H1 (cell line): ENCODE results near the gene BLNK. TPM values are rescaled to one million over a fixed set of nuclear protein-coding genes. Genes with fewer than 3 reads are reported as not detected.

Source experiments
- CHD1 ChIP-seq: IDR thresholded peaks from 2 replicates; pipeline ENCODE4 v1.6.1; 2012; ENCODE audit warnings: low read depth, low read length, improper control_type of control experiment
- CHD2 ChIP-seq: IDR thresholded peaks from 2 replicates; pipeline ENCODE4 v1.6.1; 2012; ENCODE audit warnings: low read length, improper control_type of control experiment
- FOSL1 ChIP-seq: IDR thresholded peaks from 2 replicates; pipeline ENCODE4 v1.6.1; 2011; ENCODE audit warnings: mild to moderate bottlenecking, low read depth, low read length, moderate library complexity; ENCODE audit not compliant: insufficient read depth
- KDM1A ChIP-seq: fragments of 200-600, 300-600 bp; sonication (generic); IDR thresholded peaks from 2 replicates; pipeline ENCODE4 v1.7.1; 2016; ENCODE audit warnings: mild to moderate bottlenecking, low read length, borderline replicate concordance
- NRF1 ChIP-seq: IDR thresholded peaks from 2 replicates; pipeline ENCODE4 v1.6.1; 2011; ENCODE audit warnings: mild to moderate bottlenecking, low read depth, low read length, improper control_type of control experiment
- POLR2AphosphoS5 ChIP-seq: IDR thresholded peaks from 2 replicates; pipeline ENCODE4 v1.6.1; 2011; ENCODE audit warnings: low read depth, low read length
- SIN3A ChIP-seq, 2 experiments: IDR thresholded peaks in 1 of 2; conservative IDR thresholded peaks in 1 of 2; 2 replicates each; pipeline ENCODE4 v1.6.1; 2011 to 2012; ENCODE audit warnings: low read length in 2 of 2, improper control_type of control experiment in 1 of 2, low read depth in 1 of 2, mild to moderate bottlenecking in 1 of 2
- polyA plus RNA-seq, 7 experiments: library from polyadenylated mRNA; depleted of rRNA in 3 of 7; stranded (reverse) in 5 of 7; unstranded in 2 of 7; fragments of >200 nt in 5 of 7; fragments of 200-250 nt in 2 of 7; gene quantifications; 1 replicate in 5 of 7; 2 replicates in 1 of 7; 4 replicates in 1 of 7; pipeline versions ENCODE4 v1.2.1 to v1.2.3, GENCODE V29; 2011 to 2013; ENCODE audit warnings: missing spikeins in 2 of 7, mixed read lengths in 2 of 7
- total RNA-seq: library from RNA; stranded (reverse); fragmentation: NEBNext Ultra II Directional; extraction: Animal tissue kit (Norgen Biotek cat#: 25700); gene quantifications from 2 replicates; pipeline ENCODE4 v1.2.1, GENCODE V29; 2021

Gene BLNK
- total and polyA plus RNA-seq, 2 of the 8 experiments (the other 6 are each of a cell fraction or from before 2014, with no cell fraction given): not detected

GRCh38 chr10:96222441-96222840 lies 48.9 kb downstream of the BLNK start (continued):
- 0 out of 2 replicates have a peak, but pooled peaks have one; percentile 47 for TF ChIP-seq KDM1A
- no peak for TF ChIP-seq CHD1
- no peak for TF ChIP-seq FOSL1
- 0 out of 4 replicates have a peak, but pooled peaks have one; percentile 40 to 41 for TF ChIP-seq SIN3A (conservative IDR thresholded peaks at IDR 0.05 in 1 of 2, IDR thresholded peaks at IDR 0.05 in 1 of 2; ENCODE audit: low read depth in 1 of 2, low read length in 2 of 2)
- no peak for TF ChIP-seq NRF1
- TF ChIP-seq CHD2: no peak
- no peak for TF ChIP-seq POLR2AphosphoS5
- TF ChIP-seq, all 59 proteins: peak for 8
